Islet precursor cell (in vitro differentiated cells): ENCODE data around the gene DEGS1.

Experiments used
- DNase-seq: peaks from one replicate; pipeline ENCODE4 v3.0.0-alpha.2; 2018

DEGS1 gene

DNA sequence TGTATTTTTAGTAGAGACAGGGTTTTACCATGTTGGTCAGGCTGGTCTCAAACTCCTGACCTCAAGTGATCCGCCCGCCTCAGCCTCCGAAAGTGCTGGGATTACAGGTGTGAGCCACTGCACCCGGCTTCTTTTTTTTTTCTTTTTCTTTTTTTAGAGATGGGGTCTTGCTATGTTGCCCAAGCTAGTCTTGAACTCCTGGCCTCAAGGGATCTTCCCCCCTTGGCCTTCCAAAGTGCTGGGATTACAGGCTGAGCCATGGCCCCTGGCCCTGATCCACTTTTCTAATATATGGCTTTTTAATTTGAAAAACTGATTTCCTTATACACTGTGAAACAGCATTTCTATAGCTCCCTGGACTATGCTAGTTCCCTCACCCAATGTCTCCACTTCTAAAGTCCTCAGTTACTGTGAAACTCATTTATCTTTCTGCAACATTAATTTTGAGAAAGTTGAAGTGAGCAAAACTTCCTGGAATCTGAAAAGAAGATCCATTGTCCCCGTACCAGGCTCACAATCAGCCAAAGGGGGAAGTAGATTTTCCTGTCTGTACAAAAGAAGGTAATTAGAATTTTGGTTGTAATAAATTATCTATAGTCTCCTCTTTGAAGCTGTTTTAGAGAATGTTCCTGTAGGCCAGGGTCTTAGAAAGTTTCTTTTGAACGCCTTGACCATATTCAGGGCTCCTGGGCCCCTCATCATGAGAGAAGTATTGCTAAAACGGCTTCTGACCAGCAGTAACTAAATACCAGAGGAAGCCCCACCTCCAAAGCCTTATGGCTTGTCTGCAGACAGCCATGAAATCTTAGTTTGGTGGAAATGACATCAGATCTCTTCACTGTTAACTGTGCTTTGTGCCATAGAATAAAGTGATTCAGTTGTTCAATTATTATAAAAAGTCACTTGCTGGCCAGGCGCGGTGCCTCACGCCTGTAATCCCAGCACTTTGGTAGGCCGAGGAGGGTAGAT is 34.9 kb downstream of the DEGS1 start:
- no peak for DNase-seq

DNA sequence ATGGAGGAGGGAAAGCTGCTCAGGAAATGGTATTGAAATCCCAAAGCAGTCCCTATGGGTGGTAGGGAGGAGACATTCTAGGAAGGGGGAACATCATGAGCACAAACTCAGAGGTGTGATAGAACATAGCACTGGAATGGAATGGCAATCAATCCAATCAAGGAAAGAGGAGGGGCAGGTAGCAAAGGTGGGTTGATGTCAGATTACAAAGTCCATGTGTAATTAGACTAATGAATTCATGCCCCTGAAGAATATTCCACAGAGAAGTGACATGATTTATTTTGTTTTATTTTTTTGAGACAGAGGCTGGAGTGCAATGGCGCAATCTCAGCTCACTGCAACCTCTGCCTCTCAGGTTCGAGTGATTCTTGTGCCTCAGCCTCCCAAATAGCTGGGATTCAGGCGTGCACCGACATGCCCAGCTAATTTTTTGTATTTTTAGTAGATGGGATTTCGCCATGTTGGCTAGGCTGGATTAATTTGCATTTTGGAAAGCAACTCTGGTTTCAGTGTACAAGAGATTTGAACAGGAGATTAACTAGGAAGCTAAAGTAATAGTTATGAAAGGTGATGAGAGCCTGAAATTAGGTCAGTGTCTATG is 36.1 kb downstream of the DEGS1 start:
- no peak for DNase-seq

GRCh38 chr1:224219612-224220059 is 36.6 kb downstream of the DEGS1 start:
- DNase-seq = no peak

DNA sequence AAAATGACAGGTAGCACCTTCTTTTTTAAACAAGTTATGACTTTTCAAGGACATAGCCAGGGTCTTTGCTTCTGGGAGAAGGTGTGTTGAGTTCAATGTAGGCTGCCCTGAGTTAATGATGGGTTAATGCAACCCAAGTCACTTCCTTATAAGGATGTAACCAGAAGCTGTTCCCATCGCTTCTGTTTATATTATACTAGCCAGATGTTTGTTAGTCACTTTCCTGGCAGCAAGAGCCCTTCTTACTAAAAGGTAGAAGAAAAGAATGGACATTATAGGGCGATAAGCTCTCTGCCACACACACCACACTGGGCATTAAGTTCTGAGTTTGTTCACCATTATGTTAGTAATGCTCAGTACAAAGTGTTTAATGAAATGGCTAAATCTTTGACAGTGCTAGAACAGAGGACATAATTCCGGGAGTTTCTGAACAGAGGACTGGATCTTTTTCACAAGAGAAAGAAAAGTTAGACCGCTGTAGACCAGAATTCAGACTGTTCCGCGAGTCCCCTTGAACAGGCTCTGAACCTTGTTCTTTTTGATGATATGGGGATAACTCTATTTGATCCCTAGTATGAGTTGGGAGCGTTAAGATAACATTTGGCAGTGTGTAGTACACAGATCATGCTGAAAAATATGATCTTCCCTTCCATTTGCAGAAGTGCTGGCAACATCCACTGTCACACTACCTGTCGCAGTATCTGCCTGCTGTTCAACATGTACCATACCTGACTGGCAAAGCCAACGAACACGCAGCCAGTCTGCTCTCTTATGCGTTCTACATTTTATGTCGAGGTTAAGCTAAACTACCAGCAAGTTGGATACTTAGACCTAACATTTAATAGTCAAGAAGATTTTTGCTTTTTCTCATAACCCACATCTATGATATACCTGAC is 41.0 kb downstream of the DEGS1 start:
- DNase-seq = no peak

- DNase-seq = no peak
Observed at GRCh38 chr1:224226849-224227502, 43.9 kb downstream of the DEGS1 start.

DNA sequence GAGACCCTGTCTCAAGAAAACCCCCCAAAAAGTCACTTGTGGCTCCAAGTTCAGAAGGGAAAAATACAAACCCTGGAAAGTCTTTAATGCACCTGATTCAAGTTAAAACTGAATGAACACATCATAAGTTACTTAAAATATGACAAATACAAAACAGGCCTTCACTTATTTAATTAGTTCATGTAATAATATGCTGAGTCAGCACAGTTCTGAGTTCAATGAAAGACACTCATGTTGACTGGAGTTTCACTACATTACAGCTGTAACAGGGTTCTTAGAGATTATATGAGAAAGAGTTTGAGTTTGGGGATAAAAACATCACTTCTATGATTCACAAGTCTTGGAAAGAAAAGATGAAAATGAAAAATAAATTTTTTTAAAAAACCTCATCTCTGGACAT is 51.0 kb downstream of the DEGS1 start:
- DNase-seq = no peak

- DNase-seq = no peak
Observed at GRCh38 chr1:224235813-224236493, 52.9 kb downstream of the DEGS1 start.

DNA sequence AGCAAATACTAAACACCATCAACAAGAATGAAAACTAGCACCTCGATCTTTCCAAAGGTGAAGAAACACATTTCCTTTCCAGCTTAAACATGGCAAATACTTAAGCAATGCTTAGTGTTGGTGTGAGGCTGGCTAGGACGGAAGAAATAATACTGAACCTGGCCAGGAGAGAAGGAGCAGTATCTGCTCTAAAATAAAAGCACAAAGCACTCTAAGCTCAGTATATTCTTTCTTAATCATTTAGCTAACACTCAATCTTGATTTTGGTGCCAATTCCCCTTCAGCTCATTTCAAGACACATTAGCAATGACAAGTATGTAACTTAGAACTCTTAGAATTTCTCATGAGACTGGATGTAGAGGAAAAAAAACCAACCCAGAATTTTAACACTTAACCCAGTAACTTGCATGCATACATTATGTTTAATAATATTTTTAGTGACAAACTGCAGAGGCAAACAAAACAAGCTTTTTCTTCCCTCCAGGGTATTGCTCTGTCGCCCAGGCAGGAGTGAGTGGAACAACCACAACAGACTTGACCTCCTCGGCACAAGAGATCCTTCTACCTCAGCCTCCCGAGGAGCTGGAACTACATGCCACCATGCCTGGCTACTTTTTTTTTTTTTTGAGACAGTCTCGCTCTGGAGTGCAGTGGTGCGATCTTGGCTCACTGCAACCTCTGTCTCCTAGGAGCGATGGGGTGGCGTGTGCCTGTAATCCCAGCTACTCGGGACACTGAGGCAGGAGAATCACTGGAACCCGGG is 54.3 kb downstream of the DEGS1 start:
- no peak for DNase-seq

- DNase-seq = no peak
Observed at GRCh38 chr1:224238212-224238611, 55.2 kb downstream of the DEGS1 start.

- no peak for DNase-seq
Observed at GRCh38 chr1:224238756-224239155, 55.7 kb downstream of the DEGS1 start.
